ENCODE measurements around the gene MAP1S. TPM values are rescaled to one million over a fixed set of nuclear protein-coding genes. Genes with fewer than 3 reads are reported as not detected.

MAP1S gene
- total RNA-seq, 2 donors from 2014 or later, result 48.1 to 57.1 TPM

DNA sequence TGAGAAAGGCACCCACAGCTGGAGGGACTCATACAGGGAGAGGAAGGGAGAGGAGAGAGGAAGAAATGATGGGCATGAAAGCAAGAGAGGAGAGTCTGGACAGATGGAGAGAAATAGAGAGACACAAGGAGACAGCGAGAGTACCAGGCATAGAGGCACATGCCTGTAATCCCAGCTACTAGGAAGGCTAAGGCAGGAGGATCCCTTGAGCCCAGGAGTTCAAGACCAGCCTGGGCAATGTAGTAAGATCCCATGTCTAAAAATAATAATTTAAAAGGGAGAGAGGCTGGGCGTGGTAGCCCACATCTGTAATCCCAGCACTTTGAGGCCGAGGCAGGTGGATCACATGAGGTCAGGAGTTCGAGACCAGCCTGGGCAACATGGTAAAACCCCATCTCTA, 40.4 kb upstream of the MAP1S start:
- Histone ChIP-seq H3K9ac (ENCODE audit: low read depth in 2 of 2, low read length in 2 of 2) (no peak overlapping the region), H3K4me1 (no peaks in the 10 kb centered on the region), H3K4me3 (no peak overlapping the region), H3K9me3 (no peaks in the 10 kb centered on the region), H3K36me3 (no peaks in the 10 kb centered on the region), H3K27me3 (no peaks in the 10 kb centered on the region), H3K27ac (no peak overlapping the region)
- no peak for DNase-seq
- intact Hi-C loops (cut with DNase I), result no loop called here
- TF ChIP-seq, protein P1, sequence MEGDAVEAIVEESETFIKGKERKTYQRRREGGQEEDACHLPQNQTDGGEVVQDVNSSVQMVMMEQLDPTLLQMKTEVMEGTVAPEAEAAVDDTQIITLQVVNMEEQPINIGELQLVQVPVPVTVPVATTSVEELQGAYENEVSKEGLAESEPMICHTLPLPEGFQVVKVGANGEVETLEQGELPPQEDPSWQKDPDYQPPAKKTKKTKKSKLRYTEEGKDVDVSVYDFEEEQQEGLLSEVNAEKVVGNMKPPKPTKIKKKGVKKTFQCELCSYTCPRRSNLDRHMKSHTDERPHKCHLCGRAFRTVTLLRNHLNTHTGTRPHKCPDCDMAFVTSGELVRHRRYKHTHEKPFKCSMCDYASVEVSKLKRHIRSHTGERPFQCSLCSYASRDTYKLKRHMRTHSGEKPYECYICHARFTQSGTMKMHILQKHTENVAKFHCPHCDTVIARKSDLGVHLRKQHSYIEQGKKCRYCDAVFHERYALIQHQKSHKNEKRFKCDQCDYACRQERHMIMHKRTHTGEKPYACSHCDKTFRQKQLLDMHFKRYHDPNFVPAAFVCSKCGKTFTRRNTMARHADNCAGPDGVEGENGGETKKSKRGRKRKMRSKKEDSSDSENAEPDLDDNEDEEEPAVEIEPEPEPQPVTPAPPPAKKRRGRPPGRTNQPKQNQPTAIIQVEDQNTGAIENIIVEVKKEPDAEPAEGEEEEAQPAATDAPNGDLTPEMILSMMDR (IDR thresholded peaks at IDR 0.05), result no peak

DNA sequence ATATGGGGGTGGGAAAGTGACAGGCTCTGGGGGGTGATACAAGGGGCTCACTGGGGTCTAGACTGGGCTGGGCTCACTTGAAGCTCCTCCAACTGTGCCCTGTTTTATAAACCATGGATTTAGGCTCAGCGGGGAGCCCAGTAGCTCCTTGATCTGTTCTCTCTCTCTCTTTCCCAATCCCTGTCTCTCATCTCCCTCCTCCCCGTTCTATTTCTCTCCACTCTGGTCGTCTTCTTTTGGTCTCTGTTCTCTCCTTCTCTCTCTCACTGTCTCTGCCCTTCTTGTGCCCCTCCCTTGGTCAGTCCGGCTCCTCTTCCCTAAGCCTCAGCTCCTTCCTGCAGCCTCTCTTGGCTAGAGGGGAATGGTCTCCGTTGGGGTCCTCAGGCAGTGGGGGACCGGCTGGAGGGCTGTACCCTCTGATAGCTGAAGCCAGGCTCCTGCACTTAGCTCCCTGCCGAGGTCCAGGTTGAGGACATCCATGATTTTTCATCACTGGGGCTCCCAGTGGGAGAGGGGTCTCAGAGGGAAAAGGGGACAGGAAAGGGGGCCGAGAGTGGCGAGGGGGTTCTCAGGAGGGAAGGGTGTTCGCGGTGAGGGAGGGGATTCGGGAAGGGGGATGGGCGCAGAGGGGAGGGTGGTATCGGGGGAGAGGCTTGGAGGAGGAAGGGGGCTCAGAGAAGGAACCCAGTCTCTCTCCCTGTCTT, 39.6 kb upstream of the MAP1S start:
- H3K27ac ChIP-seq, result no peak overlapping the region
- no peaks in the 10 kb centered on the region for H3K9me3 ChIP-seq
- no peak for DNase-seq
- H3K36me3 ChIP-seq, result no peaks in the 10 kb centered on the region
- TF ChIP-seq, protein P1 (IDR thresholded peaks at IDR 0.05), result no peak
- no peak overlapping the region for H3K4me3 ChIP-seq
- no peaks in the 10 kb centered on the region for H3K4me1 ChIP-seq
- intact Hi-C loops (cut with DNase I), result no loop called here
- no peak overlapping the region for H3K9ac ChIP-seq (ENCODE audit: low read depth in 2 of 2, low read length in 2 of 2)
- H3K27me3 ChIP-seq, result no peaks in the 10 kb centered on the region

DNA sequence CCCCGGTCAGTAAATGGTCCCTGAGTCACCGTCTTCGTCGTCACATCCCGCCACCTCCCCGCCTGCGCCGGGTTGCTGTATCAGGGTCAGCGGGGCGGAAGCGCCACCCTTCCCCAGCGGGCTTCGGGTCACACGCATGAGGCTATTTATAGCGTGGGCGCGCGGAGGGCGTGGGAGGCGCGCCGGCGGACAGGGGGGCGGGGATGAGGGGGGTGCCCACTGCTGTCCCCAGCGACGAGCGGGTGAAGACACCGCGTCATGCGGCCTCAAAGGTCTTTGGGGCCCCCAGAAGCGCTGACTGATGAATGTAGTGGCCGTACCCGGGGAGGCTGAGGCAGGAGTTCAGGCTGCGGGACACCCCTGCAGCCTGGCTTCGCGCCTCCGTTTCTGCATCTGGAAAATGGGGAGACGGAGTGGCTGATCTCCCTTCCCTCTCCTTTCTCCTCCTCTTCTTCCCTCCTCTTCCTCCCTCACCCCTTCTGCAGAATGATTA, 39.0 kb upstream of the MAP1S start:
- Histone ChIP-seq H3K36me3 (no peaks in the 10 kb centered on the region), H3K4me3 (no peak overlapping the region), H3K9me3 (no peaks in the 10 kb centered on the region), H3K27ac (no peak overlapping the region), H3K4me1 (no peaks in the 10 kb centered on the region), H3K9ac (ENCODE audit: low read depth in 2 of 2, low read length in 2 of 2) (no peak overlapping the region), H3K27me3 (no peaks in the 10 kb centered on the region)
- intact Hi-C loops (cut with DNase I), result no loop called here
- DNase-seq, result peak; percentile 24
- TF ChIP-seq, protein P1 (IDR thresholded peaks at IDR 0.05), result no peak

DNA sequence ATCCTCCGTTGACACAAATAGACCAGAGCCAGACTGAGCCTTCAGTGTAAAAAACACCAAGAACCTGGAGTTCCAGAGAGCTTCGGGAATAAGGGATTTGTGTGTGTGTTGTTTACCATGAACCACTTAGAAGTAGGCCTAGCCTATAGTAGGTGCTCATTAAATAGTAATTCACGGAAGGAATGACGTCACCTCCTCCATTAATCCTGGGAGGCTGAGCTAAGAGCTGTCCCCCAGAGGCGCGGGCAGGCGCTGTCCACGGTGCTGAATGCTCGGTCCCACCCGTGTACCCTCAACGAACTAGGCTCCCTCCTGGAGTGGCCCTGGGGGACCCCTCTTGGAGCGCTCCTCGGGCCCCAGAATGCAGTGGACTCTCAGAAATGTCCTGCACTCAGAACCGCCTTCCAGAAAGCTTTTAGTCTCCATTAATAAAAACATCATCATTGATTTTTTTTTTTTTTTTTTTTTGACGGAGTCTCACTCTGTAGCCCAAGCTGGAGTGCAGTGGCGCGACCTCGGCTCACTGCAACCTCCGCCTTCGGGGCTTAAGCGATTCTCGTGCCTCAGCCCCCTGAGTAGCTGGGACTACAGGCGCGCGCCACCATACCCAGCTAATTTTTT, 37.7 kb upstream of the MAP1S start:
- Histone ChIP-seq H3K36me3 (no peaks in the 10 kb centered on the region), H3K27me3 (peaks cover 9% of the 10 kb centered on the region), H3K9ac (ENCODE audit: low read depth in 2 of 2, low read length in 2 of 2) (no peak overlapping the region), H3K4me3 (no peak overlapping the region), H3K4me1 (no peaks in the 10 kb centered on the region), H3K27ac (no peak overlapping the region), H3K9me3 (no peaks in the 10 kb centered on the region)
- intact Hi-C loops (cut with DNase I), result no loop called here
- TF ChIP-seq, protein P1 (IDR thresholded peaks at IDR 0.05), result no peak
- DNase-seq, result peak; percentile 25

DNA sequence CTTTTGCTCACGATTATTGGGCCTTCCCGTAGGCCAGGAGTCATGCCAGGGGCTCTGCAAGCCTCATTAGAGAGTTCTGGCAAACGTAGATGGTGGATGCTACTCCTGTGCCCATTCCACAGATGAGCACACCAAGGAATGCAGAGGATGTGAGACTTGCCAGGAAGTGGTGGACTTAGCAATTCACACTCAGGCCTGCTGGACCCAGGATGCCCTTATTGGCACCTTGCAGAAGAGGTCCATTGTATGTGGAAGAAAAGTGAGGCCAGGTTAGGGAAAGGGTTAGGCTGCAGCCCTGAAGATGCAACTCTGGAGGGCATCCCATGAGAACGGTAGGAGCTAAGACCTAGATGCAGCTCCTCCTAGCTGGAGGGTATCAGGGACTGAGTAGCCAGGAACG, 37.0 kb upstream of the MAP1S start:
- DNase-seq, result no peak
- no peak overlapping the region for H3K4me3 ChIP-seq
- intact Hi-C loops (cut with DNase I), result no loop called here
- H3K27ac ChIP-seq, result no peak overlapping the region
- H3K4me1 ChIP-seq, result no peaks in the 10 kb centered on the region
- H3K27me3 ChIP-seq, result peaks cover 16% of the 10 kb centered on the region
- H3K9me3 ChIP-seq, result no peaks in the 10 kb centered on the region
- no peak overlapping the region for H3K9ac ChIP-seq (ENCODE audit: low read depth in 2 of 2, low read length in 2 of 2)
- TF ChIP-seq, protein P1 (IDR thresholded peaks at IDR 0.05), result no peak
- no peaks in the 10 kb centered on the region for H3K36me3 ChIP-seq
